HTERT RPE-1 (cell line): ENCODE measurements around the gene UTP4.
"Not testable (repeated sequence)": the region's sequence is repeated elsewhere in the genome, so short reads cannot be mapped to it uniquely, and the experiment has no call there.

Experiments used
- in situ Hi-C: fragments of 300-500 bp; cut with MboI; formaldehyde crosslinking; loops from 4 replicates; pipeline ENCODE4 v1.14.3; 2020; ENCODE audit warnings: low sequenced_read_pairs

Gene UTP4

DNA sequence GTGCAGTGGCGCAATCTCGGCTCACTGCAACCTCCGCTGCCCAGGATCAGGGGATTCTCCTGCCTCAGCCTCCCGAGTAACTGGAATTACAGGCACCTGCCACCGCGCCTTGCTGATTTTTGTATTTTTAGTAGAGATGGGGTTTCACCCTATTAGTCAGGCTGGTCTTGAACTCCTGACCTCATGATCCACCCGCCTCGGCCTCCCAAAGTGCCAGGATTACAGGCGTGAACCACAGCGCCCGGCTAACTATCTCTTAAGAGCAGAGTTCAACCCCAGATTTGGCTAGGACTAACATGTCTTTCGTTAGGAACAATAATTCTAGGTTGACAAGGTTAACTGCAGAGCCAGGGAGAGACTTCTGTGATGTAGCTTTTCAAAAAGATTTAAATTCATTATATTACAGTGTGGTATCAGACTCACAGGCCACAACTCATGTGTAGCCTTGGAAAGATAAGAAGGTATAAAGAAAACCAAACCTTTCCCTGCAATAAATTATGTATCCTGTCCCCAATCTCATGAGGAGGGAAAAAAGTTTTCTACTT lies 4.4 kb upstream of the UTP4 start:
- in situ Hi-C loops, result no loop called here

DNA sequence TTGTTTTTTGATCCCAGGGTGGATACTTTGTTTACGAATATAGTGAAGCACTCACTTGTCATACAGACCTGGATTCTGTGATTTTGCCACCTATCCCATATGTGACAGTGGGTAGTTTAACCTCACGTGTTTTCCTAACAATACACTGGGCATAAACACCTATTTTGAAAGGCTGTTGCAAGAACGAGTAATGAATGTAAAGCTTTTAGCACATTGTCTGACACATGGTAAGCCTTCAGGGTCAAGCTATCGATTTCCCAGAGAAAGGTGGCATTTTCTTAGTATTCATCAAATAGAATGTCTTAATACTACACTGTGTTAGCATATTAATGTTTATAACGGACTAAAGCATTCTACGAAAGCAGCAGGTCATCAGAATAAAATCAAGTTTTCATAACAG lies 2.0 kb upstream of the UTP4 start:
- in situ Hi-C loops, result no loop called here

- in situ Hi-C loops, result no loop called here
These were observed 1.1 kb upstream of the UTP4 start for GRCh38 chr16:69131167-69131838.

GRCh38 chr16:69131839-69132423 lies 518 bp upstream of the UTP4 start:
- in situ Hi-C loops, result no loop called here

DNA sequence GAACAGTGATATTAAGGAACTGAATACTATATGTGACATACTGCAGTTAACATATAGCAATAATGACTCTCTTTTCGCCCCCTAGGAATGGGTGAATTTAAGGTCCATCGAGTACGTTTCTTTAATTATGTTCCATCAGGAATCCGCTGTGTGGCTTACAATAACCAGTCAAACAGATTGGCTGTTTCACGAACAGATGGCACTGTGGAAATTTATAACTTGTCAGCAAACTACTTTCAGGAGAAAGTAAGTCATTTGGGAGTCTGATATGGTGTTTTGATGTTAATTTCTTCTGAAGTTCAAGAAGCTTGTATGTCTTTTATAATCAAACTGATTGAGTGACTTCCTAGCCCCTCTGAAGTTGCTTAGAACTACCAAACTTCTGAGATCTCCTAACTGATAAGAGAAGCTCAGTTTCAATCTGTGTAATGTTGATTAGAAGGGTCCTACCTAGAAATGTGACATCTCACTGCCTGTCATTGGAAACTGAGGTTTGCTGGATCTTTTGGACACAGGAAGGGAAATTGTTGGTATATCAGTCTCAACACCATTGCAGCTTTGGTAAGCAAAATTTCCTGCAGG lies 1.0 kb downstream of the UTP4 start:
- in situ Hi-C loops, result no loop called here

GRCh38 chr16:69138608-69139007 lies 6.2 kb downstream of the UTP4 start:
- in situ Hi-C loops, result no loop called here

DNA sequence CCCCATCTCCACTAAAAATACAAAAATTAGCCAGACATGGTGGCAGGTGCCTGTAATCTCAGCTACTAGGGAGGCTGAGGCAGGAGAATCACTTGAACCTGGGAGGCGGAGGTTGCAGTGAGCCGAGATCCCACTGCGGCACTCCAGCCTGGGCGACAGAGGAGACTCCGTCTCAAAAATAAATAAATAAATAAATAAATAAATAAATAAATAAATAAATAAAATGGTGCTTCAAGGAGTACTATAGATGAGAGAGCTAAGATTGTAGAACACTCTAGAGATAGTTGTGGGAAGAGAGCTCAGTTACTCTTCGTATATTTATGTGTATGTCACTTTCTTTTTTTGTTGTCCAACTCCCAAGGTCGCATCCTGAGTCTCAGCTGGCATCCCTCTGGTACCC lies 7.0 kb downstream of the UTP4 start:
- in situ Hi-C loops, result not testable (repeated sequence)

DNA sequence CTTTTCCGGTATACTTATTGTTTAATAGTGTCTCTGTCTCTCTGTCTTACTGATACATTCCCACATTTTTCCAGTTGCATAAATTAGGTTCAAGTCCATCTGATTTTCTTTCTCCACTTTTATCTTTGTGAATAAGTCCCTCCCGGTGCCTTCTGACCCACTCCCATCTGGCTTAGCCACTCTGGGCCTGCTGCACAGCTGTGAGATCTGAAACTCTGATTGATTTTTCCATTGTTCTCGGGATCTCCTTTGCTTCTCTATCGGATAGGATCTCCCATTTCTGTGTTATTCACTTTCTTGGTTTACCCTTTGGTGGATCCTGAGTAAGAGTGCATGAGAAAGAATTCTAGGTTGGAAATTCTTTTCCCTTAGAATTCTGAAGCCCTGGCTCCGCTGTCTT lies 8.6 kb downstream of the UTP4 start:
- in situ Hi-C loops, result no loop called here

GRCh38 chr16:69141936-69142335 lies 9.5 kb downstream of the UTP4 start:
- in situ Hi-C loops, result no loop called here

- in situ Hi-C loops, result no loop called here
These were observed 10.7 kb downstream of the UTP4 start for GRCh38 chr16:69143116-69143515.

- in situ Hi-C loops, result no loop called here
These were observed 13.2 kb downstream of the UTP4 start for GRCh38 chr16:69145658-69146057.

GRCh38 chr16:69149621-69150020 lies 17.2 kb downstream of the UTP4 start:
- in situ Hi-C loops, result loop anchor here (25.0 kb wide), 1 partner anchor 138 kb away; no protein-coding TSS in a partner anchor

GRCh38 chr16:69150146-69150865 lies 17.9 kb downstream of the UTP4 start:
- in situ Hi-C loops, result loop anchor here (25.0 kb wide), 1 partner anchor 137 kb away; no protein-coding TSS in a partner anchor

DNA sequence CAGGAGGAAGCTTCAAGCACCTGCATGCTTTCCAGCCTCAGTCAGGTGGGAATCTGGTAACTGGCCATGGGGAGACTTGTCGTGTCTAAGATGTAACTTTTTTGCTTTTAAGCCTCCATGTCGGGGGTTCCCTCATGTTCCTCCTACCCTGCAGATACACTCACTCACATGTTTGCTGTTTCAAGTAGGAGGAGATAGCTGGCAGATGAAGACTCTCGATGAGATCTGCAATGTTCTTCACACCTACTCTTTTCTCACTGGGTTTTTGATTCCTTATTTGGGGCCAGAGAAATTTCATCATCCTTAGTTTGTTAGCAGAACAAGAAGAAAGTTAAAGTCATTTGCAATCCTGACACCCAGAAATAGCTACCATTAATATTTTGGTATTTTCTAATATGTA lies 24.7 kb downstream of the UTP4 start:
- in situ Hi-C loops, result loop anchor here (25.0 kb wide), 1 partner anchor 130 kb away; no protein-coding TSS in a partner anchor

DNA sequence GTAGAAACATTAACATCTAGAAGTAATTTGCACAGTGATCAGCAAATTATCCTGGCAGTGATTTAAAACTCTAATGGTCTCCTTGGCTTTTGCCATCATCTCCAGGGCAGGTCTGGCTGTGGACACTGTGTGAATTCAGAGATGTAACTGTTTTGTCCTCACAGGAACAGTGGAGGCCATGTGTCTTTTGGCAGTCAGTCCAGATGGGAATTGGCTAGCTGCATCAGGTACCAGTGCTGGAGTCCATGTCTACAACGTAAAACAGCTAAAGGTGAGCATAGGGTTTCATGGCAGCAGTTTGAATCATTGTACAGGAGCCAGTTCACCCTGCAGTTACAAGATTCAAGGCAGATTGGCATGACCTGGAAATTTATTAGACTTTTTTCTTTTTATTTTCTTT lies 27.7 kb downstream of the UTP4 start:
- in situ Hi-C loops, result loop anchor here (25.0 kb wide), 1 partner anchor 127 kb away; no protein-coding TSS in a partner anchor

DNA sequence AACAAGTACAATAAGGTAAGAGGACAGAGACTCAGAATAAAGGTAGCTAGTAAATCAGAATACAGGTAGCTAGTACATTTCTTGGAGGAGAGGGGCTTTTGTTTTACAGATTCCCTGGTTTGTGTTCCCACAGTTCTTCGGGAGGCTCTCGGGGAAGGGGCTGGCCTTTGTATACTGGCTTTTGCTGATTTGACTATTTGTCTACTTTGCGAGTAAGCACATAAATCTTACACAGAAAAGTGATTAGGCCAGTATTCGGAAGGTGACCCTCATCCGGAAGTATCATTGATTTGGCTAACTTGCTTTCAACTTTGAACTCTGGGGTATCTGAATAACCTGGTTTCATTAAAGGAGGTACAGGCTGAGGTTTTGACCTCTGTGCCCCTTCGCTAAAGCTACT lies 33.1 kb downstream of the UTP4 start:
- in situ Hi-C loops, result loop anchor here (25.0 kb wide), 1 partner anchor 122 kb away; no protein-coding TSS in a partner anchor

DNA sequence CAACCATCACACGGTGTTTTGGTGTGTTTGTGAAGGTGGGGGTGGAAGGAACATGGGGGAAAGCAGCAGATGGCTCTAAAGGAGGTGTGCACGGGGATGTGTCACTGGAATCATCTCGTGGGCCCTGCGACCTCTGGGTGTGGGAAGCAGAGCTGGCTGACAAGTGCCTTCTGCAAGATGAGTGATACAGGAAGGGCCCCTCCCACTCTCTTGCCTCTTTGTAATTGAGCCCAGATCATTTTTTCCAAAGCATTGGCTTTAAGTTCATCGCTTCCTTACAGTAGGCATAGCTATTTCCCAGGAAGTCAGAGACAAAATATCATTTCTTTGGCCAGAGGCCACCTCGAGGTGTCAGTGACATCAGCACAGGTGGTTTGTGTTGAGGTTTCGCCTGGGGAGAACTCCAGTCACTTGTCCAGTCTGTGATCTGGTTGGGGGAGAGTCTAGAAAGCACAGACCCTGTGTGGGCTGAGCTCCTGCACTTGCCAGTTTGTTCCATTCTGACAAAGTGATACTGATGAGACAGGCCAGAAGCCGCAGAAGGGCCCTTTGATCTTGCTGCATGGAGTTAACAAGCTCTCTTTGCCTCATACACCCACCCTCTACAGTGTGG lies 33.9 kb downstream of the UTP4 start:
- in situ Hi-C loops, result loop anchor here (25.0 kb wide), 1 partner anchor 121 kb away; no protein-coding TSS in a partner anchor

DNA sequence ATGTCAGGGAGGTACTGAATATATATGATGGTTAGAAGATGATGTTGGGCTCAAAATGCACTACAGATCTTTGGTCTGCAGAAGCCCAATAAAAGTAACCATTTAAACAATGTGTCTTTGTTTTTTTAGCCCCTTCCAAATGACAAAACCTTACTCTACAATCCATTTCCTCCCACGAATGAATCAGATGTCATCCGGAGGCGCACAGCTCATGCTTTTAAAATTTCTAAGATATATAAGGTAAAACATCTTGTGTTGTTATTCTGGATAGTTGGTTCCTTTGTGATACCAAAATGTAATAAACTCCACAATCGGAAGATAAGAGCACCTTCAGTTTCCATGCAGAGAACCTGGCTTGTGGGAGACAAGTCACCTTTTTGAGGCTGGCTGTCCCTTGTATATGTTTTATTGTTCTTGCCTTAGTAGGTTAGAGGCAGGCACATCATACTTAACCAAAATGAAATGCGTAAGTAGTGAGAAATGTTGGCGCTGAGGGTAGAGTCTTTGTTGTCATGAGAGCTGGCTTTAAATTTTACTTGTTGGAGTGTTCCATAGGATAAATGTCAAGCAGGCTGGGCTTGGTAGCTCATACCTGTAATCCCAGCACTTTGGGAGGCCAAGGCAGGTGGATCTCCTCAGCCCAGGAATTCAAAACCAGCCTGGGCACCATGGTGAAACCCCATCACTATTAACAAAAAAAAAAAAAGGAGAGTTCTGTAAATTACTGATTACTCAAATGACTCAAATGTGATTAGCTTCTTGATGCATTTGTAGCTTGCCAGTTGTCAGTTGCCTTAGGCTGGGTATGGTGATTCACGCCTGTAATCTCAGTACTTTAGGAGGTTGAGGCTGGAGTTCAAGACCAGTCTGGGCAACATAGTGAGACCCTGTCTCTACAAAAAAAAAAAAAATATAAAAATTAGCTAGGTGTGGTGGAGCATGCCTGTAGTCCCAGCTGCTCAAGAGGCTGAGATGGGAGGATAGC lies 34.8 kb downstream of the UTP4 start:
- in situ Hi-C loops, result loop anchor here (25.0 kb wide), 1 partner anchor 120 kb away; no protein-coding TSS in a partner anchor

GRCh38 chr16:69169051-69169450 lies 36.6 kb downstream of the UTP4 start:
- in situ Hi-C loops, result loop anchor here (25.0 kb wide), 1 partner anchor 118 kb away; no protein-coding TSS in a partner anchor
